GM21619 (cell line): ENCODE data around the gene MR1.
"Not testable (repeated sequence)": the region's sequence is repeated elsewhere in the genome, so short reads cannot be mapped to it uniquely, and the experiment has no call there.

Experiments
- ATAC-seq: cut with Tn5 transposase; IDR thresholded peaks from one replicate; pipeline ENCODE4 v1.9.1; 2021; ENCODE audit not compliant: unreplicated experiment

Gene MR1

DNA sequence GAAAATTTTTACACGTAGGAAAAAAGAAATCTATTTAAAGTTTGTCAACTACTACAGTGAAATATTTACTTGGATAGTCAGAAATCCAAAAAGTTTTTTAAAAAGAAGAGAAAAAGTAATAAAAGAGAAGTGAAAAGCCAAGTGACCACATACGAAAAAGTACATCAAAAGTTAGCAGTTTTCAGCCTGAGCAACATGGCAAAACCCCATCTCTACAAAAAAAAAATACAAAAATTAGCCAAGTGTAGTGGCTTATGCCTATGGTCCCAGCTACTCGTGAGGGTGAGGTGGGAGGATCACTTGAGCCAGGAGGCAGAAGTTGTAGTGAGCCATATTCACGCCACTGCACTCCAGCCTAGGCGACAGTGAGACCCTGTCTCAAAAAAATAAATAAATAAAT lies 5.2 kb upstream of the MR1 start:
- ATAC-seq: no peak

DNA sequence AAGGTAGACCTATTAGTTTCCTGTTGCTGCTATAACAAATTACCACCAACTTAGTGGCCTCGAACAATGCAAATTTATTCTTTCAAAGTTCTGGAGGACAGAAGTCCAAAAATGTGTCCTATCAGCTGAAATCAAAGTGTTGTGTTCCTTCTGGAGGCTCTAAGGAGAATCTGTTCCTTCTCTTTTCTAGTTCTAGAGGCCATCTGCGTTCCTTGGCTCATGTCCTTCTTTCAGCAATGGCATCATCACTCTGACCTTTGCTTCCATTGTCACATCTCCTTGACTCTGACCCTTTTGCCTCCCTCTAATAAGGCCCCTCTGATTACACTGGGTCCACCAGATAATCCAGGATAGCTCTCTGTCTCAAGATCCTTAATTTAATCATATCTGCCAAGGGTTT lies 1.2 kb upstream of the MR1 start:
- ATAC-seq: no peak

DNA sequence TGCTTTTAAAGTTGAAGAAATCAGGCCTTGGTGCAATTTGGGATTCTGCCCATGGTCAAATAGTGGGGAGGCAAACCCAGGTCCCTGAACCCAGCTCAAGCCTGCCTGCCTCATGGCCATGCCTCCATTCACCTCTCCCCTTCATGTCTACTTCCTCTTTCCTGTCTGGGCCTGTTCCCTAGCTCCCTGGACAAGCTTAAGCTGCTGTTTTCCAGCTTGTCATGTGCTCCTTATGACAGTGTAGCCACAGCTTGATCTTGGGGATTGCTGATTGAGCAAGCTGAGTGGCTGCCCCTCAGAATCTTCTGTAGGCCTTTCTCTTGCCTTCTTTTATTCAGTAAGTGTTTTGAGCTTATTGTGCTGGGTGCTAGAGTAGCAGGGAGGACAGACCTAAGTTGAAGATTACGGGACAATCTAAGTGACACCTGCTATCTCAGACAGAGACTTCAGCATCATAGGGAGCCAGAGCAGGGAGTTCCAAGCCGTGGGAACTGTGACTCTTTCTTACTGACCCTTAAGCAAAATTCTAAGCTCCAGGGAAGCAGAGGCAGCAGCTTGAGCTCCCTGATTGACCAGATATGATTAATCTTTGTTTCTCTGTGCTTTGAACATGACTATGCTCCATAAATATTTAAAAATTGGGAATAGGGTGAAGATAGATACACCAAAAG lies 520 bp upstream of the MR1 start:
- ATAC-seq: peak; percentile 23

DNA sequence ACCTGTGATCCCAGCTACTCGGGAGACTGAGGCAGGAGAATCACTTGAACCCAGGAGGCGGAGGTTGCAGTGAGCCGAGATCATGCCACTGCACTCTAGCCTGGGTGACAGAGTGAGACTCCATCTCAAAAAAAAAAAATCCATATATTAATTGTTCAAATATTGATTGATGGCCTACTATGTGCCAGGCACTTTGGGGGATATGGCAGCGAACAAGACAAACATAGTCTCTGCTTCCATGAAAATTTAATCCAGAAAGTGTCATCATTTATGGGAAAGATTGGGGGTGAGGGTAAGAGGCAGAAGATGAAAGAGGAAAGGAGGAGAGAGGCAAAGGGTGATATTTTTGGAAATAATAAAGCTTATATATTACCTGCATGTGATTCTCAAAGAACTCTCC lies 1.4 kb downstream of the MR1 start:
- not testable (repeated sequence) for ATAC-seq

DNA sequence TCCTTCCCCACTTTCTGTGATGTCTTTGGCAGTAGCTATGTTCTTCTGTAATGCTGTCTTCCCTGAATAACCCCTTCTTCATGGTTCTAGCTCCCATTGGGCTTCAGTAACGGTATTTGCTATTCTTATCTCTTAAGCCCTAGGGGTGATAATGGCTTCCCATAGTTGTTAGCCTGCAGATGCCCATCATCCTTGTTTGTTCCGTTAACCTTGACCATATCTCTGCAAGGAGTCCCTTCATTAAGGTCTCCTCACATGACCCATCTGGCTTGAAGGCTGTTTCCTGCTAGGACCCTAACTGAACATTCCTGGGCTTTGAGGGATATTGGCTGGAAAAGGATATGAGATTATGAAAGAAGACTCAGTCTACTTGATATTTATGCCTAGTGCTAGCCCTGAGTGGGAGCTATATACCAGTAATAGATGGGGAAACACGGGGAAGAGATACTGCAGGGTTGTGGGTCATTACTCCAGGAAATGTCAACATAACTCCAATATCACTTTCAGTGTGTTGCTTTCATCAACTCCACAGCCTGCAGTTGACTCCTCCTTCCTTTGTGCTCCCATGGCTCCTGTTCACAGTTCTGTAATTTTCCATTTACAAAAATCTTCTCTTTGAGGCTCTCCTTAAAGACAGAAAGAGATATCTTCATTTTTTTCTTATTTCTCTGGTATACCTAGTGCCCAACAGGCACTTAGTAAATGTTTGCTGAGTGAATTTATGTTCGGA lies 2.5 kb downstream of the MR1 start:
- no peak for ATAC-seq

DNA sequence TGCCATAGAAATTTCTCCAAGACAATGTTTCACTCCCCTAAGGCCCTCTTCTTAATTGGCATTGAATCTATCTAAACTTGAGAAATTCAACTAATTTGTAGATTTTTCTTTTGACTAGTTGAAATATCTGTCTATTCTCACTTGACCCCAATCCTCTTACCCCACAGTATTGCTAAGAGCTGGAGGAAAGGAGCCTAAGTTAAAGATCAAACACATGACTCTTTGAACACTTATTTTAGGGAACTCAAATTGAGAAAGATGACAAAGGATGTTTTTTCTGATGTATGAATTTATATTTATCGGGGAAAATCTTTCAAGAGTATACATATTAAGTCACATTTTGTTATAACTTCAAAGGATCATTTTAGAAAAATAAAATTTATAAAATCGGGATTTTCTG lies 3.6 kb downstream of the MR1 start:
- ATAC-seq: no peak

DNA sequence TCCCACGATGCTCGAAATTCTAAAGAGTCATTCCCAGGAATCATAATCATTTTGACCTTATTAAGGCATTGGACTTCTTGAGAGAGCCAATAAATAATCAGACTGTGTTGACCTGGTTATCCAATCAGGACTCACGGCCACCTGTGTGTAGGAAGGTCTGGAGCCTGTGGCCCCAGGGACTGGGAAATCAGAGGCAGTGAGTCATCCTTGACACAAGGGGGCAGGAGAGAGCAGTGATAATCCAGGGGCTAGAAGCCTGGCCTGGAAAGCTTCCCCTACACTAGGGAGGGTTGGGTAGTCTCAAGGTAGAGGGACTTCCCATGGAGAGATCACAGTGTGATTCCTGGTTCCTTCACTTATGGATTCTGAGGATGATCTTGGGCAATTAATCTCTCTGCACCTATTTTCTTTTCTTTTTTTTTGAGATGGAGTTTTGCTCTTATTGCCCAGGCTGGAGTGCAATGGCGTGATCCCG lies 4.7 kb downstream of the MR1 start:
- ATAC-seq: peak; percentile 38

DNA sequence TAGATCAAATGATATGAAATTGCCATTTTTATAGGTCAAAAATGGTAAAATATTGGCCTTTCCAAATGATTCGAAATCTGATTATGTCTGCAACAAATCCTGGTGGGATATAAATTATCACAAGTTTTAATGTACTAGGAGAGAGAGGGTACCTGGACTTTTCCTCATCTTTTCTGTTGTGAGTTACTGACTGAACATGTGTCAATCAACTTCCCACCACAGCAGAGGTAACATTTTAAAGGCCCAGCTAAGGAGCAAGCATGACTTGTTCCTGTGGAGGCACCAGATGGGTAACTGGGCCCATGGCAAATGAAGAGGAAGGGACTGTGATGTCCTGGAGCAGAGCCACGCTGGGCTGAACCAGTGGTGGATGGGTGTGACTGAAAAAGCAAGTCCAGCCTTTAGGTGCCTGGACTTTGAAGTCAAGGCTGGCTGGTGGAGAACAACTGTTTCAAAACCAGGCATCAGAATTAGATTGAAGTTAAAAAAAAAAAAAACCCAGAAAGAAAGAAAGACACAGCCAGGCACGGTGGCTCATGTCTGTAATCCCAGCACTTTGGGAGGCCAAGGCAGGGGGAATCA lies 6.6 kb downstream of the MR1 start:
- no peak for ATAC-seq

DNA sequence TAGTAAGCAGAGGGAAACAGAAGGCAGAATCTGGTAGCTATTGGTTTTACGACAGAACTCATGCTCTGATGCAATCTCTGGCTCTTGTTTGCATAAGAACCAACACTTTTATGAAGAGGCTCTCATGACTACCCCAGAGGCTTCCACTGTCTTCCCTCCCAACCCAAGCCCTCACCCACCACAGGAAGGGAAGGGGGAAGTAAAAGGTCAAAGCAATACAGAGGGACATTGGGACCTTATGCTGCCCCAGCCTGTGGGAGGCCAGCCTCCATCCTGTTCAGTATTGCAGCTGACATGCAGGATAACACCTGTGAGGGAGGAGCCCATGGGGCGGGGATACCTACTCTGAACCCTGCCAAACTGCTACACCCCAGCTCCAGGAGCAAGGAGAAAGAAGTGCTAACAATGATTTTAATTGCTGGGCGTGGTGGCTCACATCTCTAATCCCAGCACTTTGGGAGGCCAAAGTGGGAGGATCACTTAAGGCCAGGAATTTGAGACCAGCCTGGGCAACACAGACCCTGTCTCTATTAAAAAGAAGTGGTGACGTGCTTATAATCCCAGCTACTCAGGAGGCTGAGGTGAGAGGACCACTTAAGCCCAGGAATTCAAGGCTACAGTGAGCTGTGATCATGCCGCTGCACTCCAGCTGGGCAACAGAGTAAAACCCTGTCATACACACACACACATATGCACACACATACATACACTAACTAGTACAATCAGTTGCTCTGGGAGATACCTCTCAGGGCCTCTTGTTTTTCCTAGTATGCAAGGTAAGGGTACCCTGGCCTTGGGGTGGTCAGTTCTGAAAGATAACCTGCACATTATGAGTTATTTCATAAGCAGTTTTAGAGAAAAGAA lies 9.5 kb downstream of the MR1 start:
- no peak for ATAC-seq

DNA sequence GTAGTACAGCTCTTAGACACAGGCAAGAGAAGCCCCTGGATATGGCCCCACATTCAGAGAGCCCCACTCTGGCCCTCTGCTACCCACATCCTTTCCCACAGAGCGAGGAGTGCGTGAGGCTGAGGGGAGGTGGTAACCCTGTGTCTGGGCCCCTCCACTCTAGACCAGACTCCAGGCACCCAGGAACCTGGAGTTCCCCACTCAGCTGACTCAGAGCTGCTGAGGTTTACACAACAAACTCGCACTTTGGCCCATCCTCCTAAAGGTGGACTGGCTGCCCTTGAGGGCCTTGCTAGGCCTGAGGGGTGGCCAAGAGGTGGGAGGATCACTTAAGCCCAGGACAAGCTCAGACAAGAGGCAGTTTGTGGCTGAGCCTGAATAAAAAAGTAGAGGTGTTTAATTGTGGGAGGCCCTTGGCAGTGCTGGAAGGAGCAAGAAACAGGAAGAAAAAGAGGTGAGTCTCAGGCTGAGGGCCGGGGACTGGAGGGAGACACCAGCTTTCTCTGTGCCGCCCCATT lies 10.7 kb downstream of the MR1 start:
- ATAC-seq: peak; percentile 84

DNA sequence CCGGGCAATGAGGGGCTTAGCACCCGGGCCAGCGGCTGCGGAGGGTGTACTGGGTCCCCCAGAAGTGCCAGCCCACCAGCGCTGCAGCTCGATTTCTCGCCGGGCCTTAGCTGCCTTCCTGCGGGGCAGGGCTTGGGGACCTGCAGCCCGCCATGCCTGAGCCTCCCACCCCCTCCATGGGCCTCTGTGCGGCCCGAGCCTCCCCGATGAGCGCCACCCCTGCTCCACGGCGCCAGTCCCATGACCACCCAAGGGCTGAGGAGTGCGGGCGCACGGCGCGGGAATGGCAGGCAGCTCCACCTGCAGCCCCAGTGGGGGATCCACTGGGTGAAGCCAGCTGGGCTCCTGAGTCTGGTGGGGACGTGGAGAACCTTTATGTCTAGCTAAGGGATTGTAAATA lies 12.2 kb downstream of the MR1 start:
- not testable (repeated sequence) for ATAC-seq

DNA sequence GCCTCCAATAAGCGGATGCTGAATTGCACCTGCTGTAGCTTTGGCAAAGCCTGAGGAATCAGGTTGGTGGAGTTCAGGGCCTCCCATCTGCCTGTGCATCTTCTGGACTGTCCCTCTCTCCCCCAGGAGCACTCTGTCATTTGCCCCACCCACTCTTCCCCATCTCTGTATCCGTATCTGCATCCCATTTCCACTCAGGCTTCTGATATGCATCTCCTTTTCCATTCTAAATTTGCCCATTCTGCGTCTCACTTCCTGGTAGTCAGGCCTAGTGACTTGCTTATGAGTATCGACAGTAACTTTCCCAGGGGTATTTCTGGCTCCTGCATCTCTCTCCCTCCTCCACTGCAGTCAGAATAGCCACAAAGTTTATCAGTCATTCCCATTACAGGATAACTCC lies 15.6 kb downstream of the MR1 start:
- ATAC-seq: no peak

DNA sequence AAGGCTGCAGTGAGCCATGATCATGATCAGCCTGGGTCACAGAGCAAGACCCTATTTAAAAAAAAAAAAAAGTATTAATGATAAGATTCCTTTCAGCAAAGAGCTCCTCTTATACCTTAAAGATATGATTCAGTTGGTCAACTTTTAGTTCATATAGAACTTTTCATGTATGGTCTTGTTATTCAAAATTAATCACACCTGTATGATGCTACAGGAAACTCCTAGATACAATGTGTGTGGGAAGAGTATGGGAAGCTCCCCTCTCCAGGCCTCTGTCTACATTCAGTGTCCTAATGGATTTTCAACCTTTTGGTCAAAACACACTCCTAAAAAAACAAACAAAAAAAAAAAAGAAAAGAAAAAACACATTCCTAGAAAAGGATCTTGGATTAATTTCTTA lies 17.1 kb downstream of the MR1 start:
- no peak for ATAC-seq

DNA sequence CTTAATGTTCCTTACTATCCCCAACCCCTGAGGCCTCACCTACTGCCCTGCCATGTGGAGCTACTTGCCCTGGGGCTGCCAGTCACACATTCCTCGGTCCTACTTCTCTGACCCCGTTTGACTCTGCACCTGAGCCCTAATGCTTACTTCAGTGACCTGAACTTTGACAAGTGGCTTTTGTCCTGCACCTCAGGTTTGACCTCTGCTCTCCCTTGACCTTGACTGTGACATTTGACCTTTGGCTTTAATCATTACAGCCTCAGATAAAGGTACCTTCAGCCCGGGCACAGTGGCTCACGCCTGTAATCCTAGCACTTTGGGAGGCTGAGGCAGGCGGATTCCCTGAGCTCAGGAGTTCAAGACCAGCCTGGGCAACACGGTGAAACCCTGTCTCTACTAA lies 22.8 kb downstream of the MR1 start:
- no peak for ATAC-seq

DNA sequence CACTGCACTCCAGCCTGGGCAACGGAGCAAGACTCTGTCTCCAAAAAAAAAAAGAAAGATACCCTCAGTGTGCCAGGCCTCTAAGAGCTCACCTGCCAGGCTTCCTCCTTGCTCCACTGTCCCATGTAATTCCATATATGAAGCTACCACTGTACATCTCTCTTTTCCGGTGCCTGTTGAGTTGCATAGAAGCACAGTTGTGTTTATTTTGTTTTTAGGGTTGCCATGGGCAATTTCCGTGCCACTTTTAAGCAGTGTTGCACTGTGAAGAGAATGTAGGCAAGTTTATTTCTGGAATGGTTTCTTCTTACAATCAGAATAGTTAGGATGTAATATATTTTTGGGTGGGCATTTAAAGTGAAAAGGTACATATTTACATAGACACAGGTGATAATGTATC lies 23.3 kb downstream of the MR1 start:
- ATAC-seq: no peak

DNA sequence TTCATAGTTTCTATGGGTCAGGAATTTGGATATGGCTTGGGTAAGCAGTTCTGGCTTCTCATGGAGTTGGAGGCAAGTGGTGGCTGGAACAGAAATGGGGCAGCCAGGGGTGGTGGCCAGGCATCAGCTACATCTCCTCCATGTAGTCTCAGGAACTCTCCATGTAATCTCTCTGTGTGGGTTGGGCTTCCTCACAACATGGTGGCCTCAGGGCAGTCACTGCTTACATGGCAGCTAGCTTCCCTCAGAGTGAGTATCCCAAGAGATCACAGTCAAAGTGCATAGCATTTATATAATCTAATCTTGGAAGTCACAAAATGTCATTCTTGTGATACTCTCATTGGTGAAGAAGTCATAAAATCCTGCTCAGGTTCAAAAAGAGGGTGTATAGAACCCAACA lies 25.7 kb downstream of the MR1 start:
- no peak for ATAC-seq

DNA sequence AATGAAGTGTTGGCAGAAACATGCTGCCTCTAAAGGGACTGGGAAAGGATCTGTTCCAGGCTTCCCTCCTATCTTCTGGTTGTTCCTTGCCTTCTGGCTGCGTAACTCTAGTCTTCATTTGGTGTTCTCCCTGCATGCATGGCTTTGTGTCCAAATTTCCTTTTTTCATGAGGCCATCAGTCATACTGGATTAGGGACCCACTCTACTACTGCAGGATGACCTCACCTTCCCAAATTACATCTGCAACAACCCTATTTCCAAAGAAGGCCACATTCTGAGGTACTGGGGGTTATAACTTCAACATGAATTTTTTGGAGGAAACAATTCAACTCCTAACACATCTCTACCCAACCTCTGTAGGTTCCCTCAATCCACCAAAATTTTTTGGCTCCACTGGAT lies 26.3 kb downstream of the MR1 start:
- ATAC-seq: no peak

DNA sequence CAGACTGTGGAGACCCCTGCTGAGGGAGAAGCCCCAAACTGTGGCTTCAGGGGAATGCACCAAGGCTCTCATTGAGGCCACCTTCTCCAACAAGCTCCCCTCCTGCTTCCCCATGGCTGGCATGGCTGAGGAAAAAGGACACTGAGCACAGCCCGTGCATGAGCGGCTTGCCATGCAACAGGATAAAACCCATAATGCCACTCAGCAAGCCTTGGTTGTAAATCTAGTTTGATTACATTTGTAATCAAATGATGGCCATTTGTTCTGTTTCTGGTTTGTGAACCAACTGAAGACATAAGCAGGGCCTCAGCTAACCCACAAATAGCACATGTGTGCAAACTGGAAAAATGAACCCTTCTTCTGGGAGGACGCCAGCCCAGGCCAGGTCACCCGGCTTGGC lies 27.2 kb downstream of the MR1 start:
- not testable (repeated sequence) for ATAC-seq

DNA sequence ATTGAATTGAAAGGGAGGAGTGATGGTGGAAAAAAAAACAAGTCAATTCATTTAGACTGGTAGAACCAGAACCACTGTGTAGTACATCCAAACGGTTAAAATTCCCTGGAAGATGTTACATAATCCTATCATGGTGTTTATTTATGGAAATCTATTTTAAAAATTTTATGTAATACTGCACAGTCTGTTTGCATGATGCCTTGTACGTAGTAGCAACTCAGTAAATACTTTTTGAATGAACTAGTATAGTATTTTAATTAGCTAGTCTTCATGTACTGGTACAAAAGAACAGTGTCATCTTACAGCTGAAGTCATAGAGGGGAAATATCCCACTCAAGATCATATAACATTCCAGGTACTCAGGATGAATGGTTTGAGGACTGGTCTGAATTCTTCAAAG lies 27.7 kb downstream of the MR1 start:
- no peak for ATAC-seq

DNA sequence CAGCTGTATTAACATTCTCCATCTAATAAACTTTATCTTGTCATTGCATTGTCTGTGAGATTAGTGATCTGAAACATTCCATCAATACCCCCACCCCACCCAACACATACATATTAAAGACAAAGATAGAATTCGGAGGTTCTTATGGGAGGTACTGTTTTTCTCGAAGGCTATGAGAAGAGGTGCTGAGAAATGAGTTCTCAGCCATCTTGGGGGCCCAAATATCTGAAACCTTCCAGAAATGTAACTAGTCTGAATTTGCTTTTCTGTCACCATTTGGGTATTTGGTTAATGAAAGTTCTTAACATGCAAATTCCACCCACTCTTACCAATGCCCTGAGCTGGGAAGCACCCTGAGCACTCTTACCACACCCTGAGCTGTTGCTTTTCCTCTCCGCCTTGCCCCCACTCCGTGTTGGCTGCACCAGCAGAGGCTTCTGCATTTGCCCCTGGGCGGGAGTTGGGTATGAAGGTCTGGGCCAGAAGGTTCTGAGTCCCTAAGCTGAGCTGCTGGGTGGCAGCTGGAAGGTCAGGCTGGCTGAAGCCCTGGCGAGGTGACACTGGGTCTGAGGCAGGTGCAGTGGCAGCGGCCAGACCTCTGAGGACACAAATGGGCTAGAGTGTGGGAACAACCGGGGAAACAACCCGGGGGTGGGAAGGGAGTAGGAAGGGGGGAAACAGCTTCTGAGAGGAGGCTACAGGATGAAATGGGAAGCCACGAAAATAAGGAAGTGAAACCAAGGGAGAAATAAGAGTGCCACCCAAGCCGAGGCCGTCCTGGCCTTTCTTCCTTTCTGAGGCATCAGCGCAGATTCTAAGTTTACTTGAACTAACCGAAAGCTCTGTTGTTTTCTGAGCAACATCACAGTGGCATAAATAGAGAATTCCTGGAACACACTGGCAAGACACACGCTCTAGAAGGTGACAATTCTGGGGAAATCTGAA lies 28.4 kb downstream of the MR1 start:
- peak; percentile 80 for ATAC-seq
